Mesendoderm (in vitro differentiated cells): ENCODE measurements around the gene LMBRD2.

Experiments
- DNase-seq: peaks from one replicate; pipeline ENCODE4 v3.0.0; 2013
- H2AK5ac ChIP-seq: 2 replicates; pipeline ENCODE4 v1.6.1; 2013; ENCODE audit warnings: low read length, inconsistent platforms
- H2BK120ac ChIP-seq: 2 replicates; pipeline ENCODE4 v1.6.1; 2013; ENCODE audit warnings: low read depth, mild to moderate bottlenecking, low read length, moderate library complexity, mixed read lengths
- H2BK15ac ChIP-seq: replicated peaks from 2 replicates; pipeline ENCODE4 v1.6.1; 2013; ENCODE audit warnings: low read depth, mild to moderate bottlenecking, moderate library complexity
- H2BK5ac ChIP-seq: 2 replicates; pipeline ENCODE4 v1.6.1; 2013; ENCODE audit warnings: low read length, inconsistent platforms
- H3K18ac ChIP-seq: 2 replicates; pipeline ENCODE4 v1.6.1; 2013; ENCODE audit warnings: mild to moderate bottlenecking, low read length, mixed read lengths
- H3K23ac ChIP-seq: one replicate; pipeline ENCODE4 v1.6.1; 2013; ENCODE audit warnings: low read length
- H3K27ac ChIP-seq: 2 replicates; pipeline ENCODE4 v1.5.1; 2013; ENCODE audit warnings: low read depth, mild to moderate bottlenecking, inconsistent platforms, low read length, moderate library complexity
- H3K27me3 ChIP-seq: 2 replicates; pipeline ENCODE4 v1.6.1; 2013; ENCODE audit warnings: low read length, control low read depth, mild to moderate bottlenecking, inconsistent platforms; ENCODE audit not compliant: insufficient read depth, poor library complexity
- H3K36me3 ChIP-seq: 2 replicates; pipeline ENCODE4 v1.6.1; 2013; ENCODE audit warnings: low read length, inconsistent platforms; ENCODE audit not compliant: control insufficient read depth, insufficient read depth
- H3K4ac ChIP-seq: one replicate; pipeline ENCODE4 v1.6.1; 2013; ENCODE audit warnings: low read depth, mild to moderate bottlenecking, low read length, moderate library complexity
- H3K4me1 ChIP-seq: 2 replicates; pipeline ENCODE4 v1.6.1; 2013; ENCODE audit warnings: low read depth, low read length, inconsistent platforms; ENCODE audit not compliant: control insufficient read depth
- H3K4me2 ChIP-seq: 2 replicates; pipeline ENCODE4 v1.6.1; 2013; ENCODE audit warnings: low read length
- H3K4me3 ChIP-seq: 2 replicates; pipeline ENCODE4 v1.5.1; 2013; ENCODE audit warnings: mild to moderate bottlenecking, low read length
- H3K56ac ChIP-seq: one replicate; pipeline ENCODE4 v1.6.1; 2013; ENCODE audit warnings: low read length
- H3K79me1 ChIP-seq: 2 replicates; pipeline ENCODE4 v1.6.1; 2013; ENCODE audit warnings: low read length, inconsistent platforms
- H3K79me2 ChIP-seq: 2 replicates; pipeline ENCODE4 v1.6.1; 2013; ENCODE audit warnings: mild to moderate bottlenecking, low read length; ENCODE audit not compliant: control insufficient read depth, insufficient read depth
- H3K9ac ChIP-seq: 2 replicates; pipeline ENCODE4 v1.6.1; 2013; ENCODE audit warnings: low read length, inconsistent platforms
- H4K5ac ChIP-seq: one replicate; pipeline ENCODE4 v1.6.1; 2013; ENCODE audit warnings: low read length
- H4K8ac ChIP-seq: one replicate; pipeline ENCODE4 v1.6.1; 2013; ENCODE audit warnings: low read depth, mild to moderate bottlenecking, control low read depth, low read length, moderate library complexity
- WGBS: extraction: QIAGEN DNeasy Blood & Tissue Kit; methylation state at CpG from one replicate; pipeline ENCODE4 v1.1.7; 2013; ENCODE audit warnings: low lambda C conversion rate, missing lambda C conversion rate; ENCODE audit not compliant: insufficient coverage; ENCODE audit errors: extremely low coverage; 5-methylcytosine and 5-hydroxymethylcytosine counted together

Gene LMBRD2

GRCh38 chr5:36170832-36171424 is 19.2 kb upstream of the LMBRD2 start:
- Histone ChIP-seq H3K79me1 (peaks cover 5% of the 10 kb centered on the region), H3K36me3 (peaks cover 13% of the 10 kb centered on the region), H3K27ac (no peak overlapping the region)

GRCh38 chr5:36168737-36169136 is 17.1 kb upstream of the LMBRD2 start:
- Histone ChIP-seq H3K36me3 (peaks cover 14% of the 10 kb centered on the region), H3K4me2 (no peak overlapping the region), H2BK5ac (no peak overlapping the region), H3K27me3 (no peaks in the 10 kb centered on the region), H2BK120ac (no peak overlapping the region), H3K4ac (no peak overlapping the region), H3K4me3 (no peak overlapping the region), H2BK15ac (no peak overlapping the region), H3K56ac (no peak overlapping the region), H3K79me1 (peaks cover 12% of the 10 kb centered on the region), H3K27ac (no peak overlapping the region), H3K9ac (no peak overlapping the region), H3K23ac (no peak overlapping the region), H2AK5ac (no peak overlapping the region), H3K4me1 (no peaks in the 10 kb centered on the region), H3K79me2 (peaks cover 10% of the 10 kb centered on the region), H4K8ac (no peak overlapping the region), H3K18ac (no peak overlapping the region), H4K5ac (no peak overlapping the region)
- no CpG with 5 or more reads among the region's 4 CpGs for WGBS
- DNase-seq: no peak

More at GRCh38 chr5:36170832-36171424, 19.2 kb upstream of the LMBRD2 start:
- DNase-seq: no peak
- H3K4me3 ChIP-seq: no peak overlapping the region
- H4K8ac ChIP-seq: no peak overlapping the region
- no peaks in the 10 kb centered on the region for H3K4me1 ChIP-seq
- H3K9ac ChIP-seq: no peak overlapping the region
- H3K23ac ChIP-seq: no peak overlapping the region
- H3K4ac ChIP-seq: no peak overlapping the region
- H3K4me2 ChIP-seq: no peak overlapping the region
- WGBS: no CpG with 5 or more reads among the region's 5 CpGs
- peaks cover 2% of the 10 kb centered on the region for H3K79me2 ChIP-seq
- H3K18ac ChIP-seq: no peak overlapping the region
- H2BK15ac ChIP-seq: no peak overlapping the region
- no peak overlapping the region for H2BK120ac ChIP-seq
- no peak overlapping the region for H2AK5ac ChIP-seq
- no peaks in the 10 kb centered on the region for H3K27me3 ChIP-seq
- no peak overlapping the region for H4K5ac ChIP-seq
- H3K56ac ChIP-seq: no peak overlapping the region
- H2BK5ac ChIP-seq: no peak overlapping the region

- Histone ChIP-seq H3K18ac (no peak overlapping the region), H2BK120ac (no peak overlapping the region), H4K5ac (no peak overlapping the region), H3K9ac (no peak overlapping the region), H3K23ac (no peak overlapping the region), H3K56ac (no peak overlapping the region), H3K79me2 (peaks cover 31% of the 10 kb centered on the region), H4K8ac (no peak overlapping the region), H2BK5ac (no peak overlapping the region), H3K4ac (no peak overlapping the region), H3K27ac (no peak overlapping the region), H3K4me2 (no peak overlapping the region), H2BK15ac (no peak overlapping the region), H3K79me1 (peaks cover 19% of the 10 kb centered on the region), H2AK5ac (no peak overlapping the region), H3K4me3 (no peak overlapping the region), H3K36me3 (peaks cover 9% of the 10 kb centered on the region), H3K4me1 (no peaks in the 10 kb centered on the region), H3K27me3 (no peaks in the 10 kb centered on the region)
- no CpG with 5 or more reads among the region's 4 CpGs for WGBS
- no peak for DNase-seq
Measured at GRCh38 chr5:36164461-36164860, 12.8 kb upstream of the LMBRD2 start.

- no peaks in the 10 kb centered on the region for H3K27me3 ChIP-seq
- H2AK5ac ChIP-seq: no peak overlapping the region
- H2BK5ac ChIP-seq: no peak overlapping the region
- H3K9ac ChIP-seq: no peak overlapping the region
- no peak overlapping the region for H2BK120ac ChIP-seq
- no peak overlapping the region for H3K27ac ChIP-seq
- no peak overlapping the region for H3K4me3 ChIP-seq
- peaks cover 41% of the 10 kb centered on the region for H3K79me2 ChIP-seq
- DNase-seq: peak; percentile 68
- H3K4me2 ChIP-seq: no peak overlapping the region
- no peak overlapping the region for H4K5ac ChIP-seq
- no peak overlapping the region for H3K23ac ChIP-seq
- H3K36me3 ChIP-seq: peaks cover 9% of the 10 kb centered on the region
- no peak overlapping the region for H3K18ac ChIP-seq
- peaks cover 21% of the 10 kb centered on the region for H3K79me1 ChIP-seq
- no CpG with 5 or more reads among the region's 9 CpGs for whole genome bisulfite sequencing
- H3K4ac ChIP-seq: no peak overlapping the region
- no peak overlapping the region for H2BK15ac ChIP-seq
- no peak overlapping the region for H3K56ac ChIP-seq
- no peaks in the 10 kb centered on the region for H3K4me1 ChIP-seq
- H4K8ac ChIP-seq: no peak overlapping the region
Measured at GRCh38 chr5:36162810-36163486, 11.3 kb upstream of the LMBRD2 start.

- no CpG with 5 or more reads among the region's 4 CpGs for WGBS
- peaks cover 7% of the 10 kb centered on the region for H3K36me3 ChIP-seq
Measured at GRCh38 chr5:36161361-36161760, 9.7 kb upstream of the LMBRD2 start.

More at GRCh38 chr5:36161361-36161760, 9.7 kb upstream of the LMBRD2 start:
- H3K4me1 ChIP-seq: peaks cover 3% of the 10 kb centered on the region
- no peak overlapping the region for H3K18ac ChIP-seq
- no peak overlapping the region for H3K9ac ChIP-seq
- H3K79me1 ChIP-seq: peaks cover 20% of the 10 kb centered on the region
- peaks cover 44% of the 10 kb centered on the region for H3K79me2 ChIP-seq
- no peak overlapping the region for H2BK120ac ChIP-seq
- no peak overlapping the region for H4K8ac ChIP-seq
- H4K5ac ChIP-seq: no peak overlapping the region
- no peak overlapping the region for H3K27ac ChIP-seq
- H3K4ac ChIP-seq: no peak overlapping the region
- H3K4me2 ChIP-seq: no peak overlapping the region
- H3K56ac ChIP-seq: no peak overlapping the region
- no peak overlapping the region for H3K23ac ChIP-seq
- no peak for DNase-seq
- H2BK5ac ChIP-seq: no peak overlapping the region
- no peak overlapping the region for H2BK15ac ChIP-seq
- no peaks in the 10 kb centered on the region for H3K27me3 ChIP-seq
- H2AK5ac ChIP-seq: no peak overlapping the region
- no peak overlapping the region for H3K4me3 ChIP-seq
